EH (cell line): Measurements from ENCODE around the gene PARG.
"Not testable (repeated sequence)": the region's sequence is repeated elsewhere in the genome, so short reads cannot be mapped to it uniquely, and the experiment has no call there.

Experiments used
- DNase-seq: peaks from one replicate; pipeline ENCODE4 v3.0.0-alpha.2; 2015; ENCODE audit warnings: low read depth

The PARG gene

GRCh38 chr10:49903829-49904228 lies 38.0 kb downstream of the PARG start:
- DNase-seq: not testable (repeated sequence)

GRCh38 chr10:49900406-49900805 lies 41.4 kb downstream of the PARG start:
- not testable (repeated sequence) for DNase-seq

- not testable (repeated sequence) for DNase-seq
Measured at GRCh38 chr10:49899999-49900398, 41.8 kb downstream of the PARG start.

- not testable (repeated sequence) for DNase-seq
Measured at GRCh38 chr10:49890025-49890424, 51.8 kb downstream of the PARG start.

GRCh38 chr10:49884739-49885331 lies 57.0 kb downstream of the PARG start:
- not testable (repeated sequence) for DNase-seq

GRCh38 chr10:49883852-49884251 lies 58.0 kb downstream of the PARG start:
- DNase-seq: not testable (repeated sequence)

- DNase-seq: not testable (repeated sequence)
Measured at GRCh38 chr10:49882327-49882726, 59.5 kb downstream of the PARG start.

- DNase-seq: not testable (repeated sequence)
Measured at GRCh38 chr10:49872740-49873139, 69.1 kb downstream of the PARG start.

- DNase-seq: not testable (repeated sequence)
Measured at GRCh38 chr10:49871462-49871861, 70.4 kb downstream of the PARG start.

GRCh38 chr10:49859933-49860332 lies 81.9 kb downstream of the PARG start:
- not testable (repeated sequence) for DNase-seq

GRCh38 chr10:49858697-49859382 lies 83.0 kb downstream of the PARG start:
- not testable (repeated sequence) for DNase-seq

GRCh38 chr10:49849520-49849919 lies 92.3 kb downstream of the PARG start:
- not testable (repeated sequence) for DNase-seq

GRCh38 chr10:49844775-49845595 lies 96.8 kb downstream of the PARG start:
- peak; percentile 77 for DNase-seq

- DNase-seq: not testable (repeated sequence)
Measured at GRCh38 chr10:49842333-49842628, 99.5 kb downstream of the PARG start.

GRCh38 chr10:49841615-49842332 lies 100.1 kb downstream of the PARG start:
- no peak for DNase-seq

- no peak for DNase-seq
Measured at GRCh38 chr10:49837685-49838084, 104.1 kb downstream of the PARG start.

GRCh38 chr10:49837051-49837478 lies 104.8 kb downstream of the PARG start:
- DNase-seq: peak; percentile 14

GRCh38 chr10:49834976-49835375 lies 106.9 kb downstream of the PARG start:
- no peak for DNase-seq

GRCh38 chr10:49834201-49834600 lies 107.6 kb downstream of the PARG start:
- no peak for DNase-seq

- no peak for DNase-seq
Measured at GRCh38 chr10:49833168-49833567, 108.7 kb downstream of the PARG start.

- DNase-seq: peak; percentile 79
Measured at GRCh38 chr10:49831352-49832035, 110.3 kb downstream of the PARG start.

GRCh38 chr10:49830846-49831245 lies 111.0 kb downstream of the PARG start:
- DNase-seq: no peak
